ENCODE data around the gene CECR2.

DNA sequence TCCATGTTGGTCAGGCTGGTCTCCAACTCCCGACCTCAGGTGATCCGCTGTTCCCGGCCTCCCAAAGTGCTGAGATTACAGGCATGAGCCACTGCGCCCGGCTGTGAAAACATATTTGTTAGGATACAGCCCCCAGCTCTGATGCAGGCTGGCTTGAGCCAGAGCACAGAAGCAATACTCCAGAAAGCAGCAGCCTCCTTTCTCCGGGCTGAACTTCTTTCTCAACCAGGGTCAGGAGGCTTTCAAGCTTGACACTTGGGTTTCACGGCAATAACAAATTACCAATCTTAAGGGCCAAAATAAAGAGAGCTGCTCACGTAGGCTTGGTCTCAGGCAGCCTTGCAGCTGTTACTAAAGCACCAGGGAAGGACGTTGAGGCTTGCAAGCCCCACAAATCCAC lies 10.8 kb upstream of the CECR2 start:
- TF ChIP-seq ZNF274 (IDR thresholded peaks at IDR 0.05; ENCODE audit: low read depth, low read length), result no peak
- no peak for TF ChIP-seq YY1 (IDR thresholded peaks at IDR 0.05; ENCODE audit: insufficient read depth, insufficient read length)
- TF ChIP-seq SUZ12 (IDR thresholded peaks at IDR 0.05; ENCODE audit: extremely low read depth, insufficient read depth, insufficient read length), result no peak
